H9 (cell line): ENCODE measurements around the gene SLC9A5. TPM values are rescaled to one million over a fixed set of nuclear protein-coding genes. Genes with fewer than 3 reads are reported as not detected.

ENCODE experiments used
- DNase-seq: peaks from one replicate; pipeline ENCODE4 v3.0.0-alpha.2; 2017
- H2AFZ ChIP-seq: one replicate; pipeline ENCODE4 v1.6.1; 2013; ENCODE audit warnings: mild to moderate bottlenecking, low read length, control low read depth, moderate library complexity
- H2AK5ac ChIP-seq: 2 replicates; pipeline ENCODE4 v1.6.1; 2013; ENCODE audit warnings: low read length, control low read depth, mixed read lengths; ENCODE audit not compliant: insufficient read length
- H2BK120ac ChIP-seq: one replicate; pipeline ENCODE4 v1.6.1; 2013; ENCODE audit warnings: low read depth, mild to moderate bottlenecking, low read length, control low read depth, inconsistent platforms; ENCODE audit not compliant: poor library complexity, severe bottlenecking
- H2BK12ac ChIP-seq: 2 replicates; pipeline ENCODE4 v1.6.1; 2013; ENCODE audit warnings: low read length, control low read depth, mixed read lengths, low read depth; ENCODE audit not compliant: insufficient read length
- H2BK15ac ChIP-seq: 2 replicates; pipeline ENCODE4 v1.6.1; 2013; ENCODE audit warnings: low read depth, low read length, control low read depth
- H2BK20ac ChIP-seq: one replicate; pipeline ENCODE4 v1.6.1; 2013; ENCODE audit warnings: low read depth, mild to moderate bottlenecking, low read length, control low read depth, inconsistent platforms; ENCODE audit not compliant: poor library complexity, severe bottlenecking
- H2BK5ac ChIP-seq: 2 replicates; pipeline ENCODE4 v1.6.1; 2013; ENCODE audit warnings: low read length, control low read depth, mixed read lengths; ENCODE audit not compliant: insufficient read length
- H3K14ac ChIP-seq: 2 replicates; pipeline ENCODE4 v1.6.1; 2013; ENCODE audit warnings: low read length, control low read depth; ENCODE audit not compliant: insufficient read depth
- H3K18ac ChIP-seq: 2 replicates; pipeline ENCODE4 v1.6.1; 2013; ENCODE audit warnings: low read depth, mild to moderate bottlenecking, mixed read lengths, low read length, control low read depth; ENCODE audit not compliant: insufficient read length
- H3K23ac ChIP-seq: 2 replicates; pipeline ENCODE4 v1.6.1; 2013; ENCODE audit warnings: low read length, control low read depth, mixed read lengths, low read depth; ENCODE audit not compliant: insufficient read length
- H3K23me2 ChIP-seq: 2 replicates; pipeline ENCODE4 v1.6.1; 2013; ENCODE audit warnings: low read depth, mild to moderate bottlenecking, mixed read lengths, low read length, control low read depth; ENCODE audit not compliant: insufficient read length, poor library complexity, severe bottlenecking
- H3K27ac ChIP-seq: 2 replicates; pipeline ENCODE4 v1.5.1; 2013; ENCODE audit warnings: low read length, control low read depth, mixed read lengths, low read depth; ENCODE audit not compliant: insufficient read length
- H3K27me3 ChIP-seq: 2 replicates; pipeline ENCODE4 v1.6.1; 2013; ENCODE audit warnings: low read length, control low read depth, inconsistent platforms; ENCODE audit not compliant: insufficient read depth
- H3K4ac ChIP-seq: 2 replicates; pipeline ENCODE4 v1.6.1; 2013; ENCODE audit warnings: low read depth, mild to moderate bottlenecking, control low read depth, inconsistent platforms, low read length, moderate library complexity
- H3K4me1 ChIP-seq: 2 replicates; pipeline ENCODE4 v1.6.1; 2013; ENCODE audit warnings: low read length, control low read depth, inconsistent platforms; ENCODE audit not compliant: insufficient read depth
- H3K4me2 ChIP-seq: 2 replicates; pipeline ENCODE4 v1.6.1; 2013; ENCODE audit warnings: low read length, control low read depth, mixed read lengths; ENCODE audit not compliant: insufficient read length, insufficient read depth
- H3K56ac ChIP-seq: 2 replicates; pipeline ENCODE4 v1.6.1; 2013; ENCODE audit warnings: low read depth, mild to moderate bottlenecking, mixed read lengths, low read length, control low read depth; ENCODE audit not compliant: insufficient read length
- H3K79me1 ChIP-seq: 2 replicates; pipeline ENCODE4 v1.6.1; 2013; ENCODE audit warnings: low read depth, mild to moderate bottlenecking, moderate library complexity, low read length, control low read depth, inconsistent platforms; ENCODE audit not compliant: insufficient read depth, poor library complexity, severe bottlenecking
- H3K79me2 ChIP-seq: 2 replicates; pipeline ENCODE4 v1.6.1; 2013; ENCODE audit warnings: low read length, control low read depth, inconsistent platforms; ENCODE audit not compliant: insufficient read depth
- H3K9ac ChIP-seq: 2 replicates; pipeline ENCODE4 v1.6.1; 2013; ENCODE audit warnings: low read length, control low read depth, mixed read lengths; ENCODE audit not compliant: insufficient read length; ENCODE audit errors: extremely low read depth
- H3K9me3 ChIP-seq: one replicate; pipeline ENCODE4 v1.6.1; 2013; ENCODE audit warnings: low read depth, low read length, inconsistent platforms; ENCODE audit not compliant: control insufficient read depth
- H3T11ph ChIP-seq: one replicate; pipeline ENCODE4 v1.6.1; 2013; ENCODE audit warnings: mild to moderate bottlenecking, low read length, control low read depth, inconsistent platforms
- H4K20me1 ChIP-seq: one replicate; pipeline ENCODE4 v1.6.1; 2013; ENCODE audit not compliant: control insufficient read depth, insufficient read length, insufficient read depth
- H4K5ac ChIP-seq: 2 replicates; pipeline ENCODE4 v1.6.1; 2013; ENCODE audit warnings: low read depth, mild to moderate bottlenecking, mixed read lengths, low read length, control low read depth; ENCODE audit not compliant: insufficient read length
- H4K8ac ChIP-seq: replicated peaks from 2 replicates; pipeline ENCODE4 v1.6.1; 2013; ENCODE audit warnings: low read length, control low read depth, mixed read lengths, low read depth; ENCODE audit not compliant: insufficient read length
- H4K91ac ChIP-seq: 2 replicates; pipeline ENCODE4 v1.6.1; 2013; ENCODE audit warnings: low read depth, mild to moderate bottlenecking, moderate library complexity, mixed read lengths, low read length, control low read depth; ENCODE audit not compliant: insufficient read length
- H3K27ac Mint-ChIP-seq, 3 experiments: 2 replicates in 2 of 3; 3 replicates in 1 of 3; pipeline ENCODE4 v1.8.0; 2020 to 2021; ENCODE audit warnings: mixed read lengths in 3 of 3, mild to moderate bottlenecking in 1 of 3, moderate library complexity in 1 of 3
- H3K27me3 Mint-ChIP-seq: 2 replicates; pipeline ENCODE4 v1.8.0; 2021; ENCODE audit warnings: low read depth, mild to moderate bottlenecking, moderate library complexity, mixed read lengths
- H3K36me3 Mint-ChIP-seq, 3 experiments: 2 replicates in 2 of 3; 3 replicates in 1 of 3; pipeline ENCODE4 v1.8.0; 2020 to 2021; ENCODE audit warnings: low read depth in 3 of 3, mixed read lengths in 3 of 3; ENCODE audit not compliant: insufficient read depth in 1 of 3
- H3K4me1 Mint-ChIP-seq, 2 experiments: 2 replicates each; pipeline ENCODE4 v1.8.0; 2020; ENCODE audit warnings: mixed read lengths in 2 of 2
- H3K4me3 Mint-ChIP-seq, 2 experiments: 2 replicates in 1 of 2; 3 replicates in 1 of 2; pipeline ENCODE4 v1.8.0; 2020 to 2021; ENCODE audit warnings: mild to moderate bottlenecking in 2 of 2, mixed read lengths in 2 of 2, moderate library complexity in 1 of 2
- H3K9me3 Mint-ChIP-seq, 2 experiments: 2 replicates in 1 of 2; 3 replicates in 1 of 2; pipeline ENCODE4 v1.8.0; 2020; ENCODE audit warnings: mild to moderate bottlenecking in 2 of 2, mixed read lengths in 2 of 2, moderate library complexity in 1 of 2
- WGBS: extraction: QIAGEN DNeasy Blood & Tissue Kit; methylation state at CpG from one replicate; pipeline ENCODE4 v1.1.7; 2013; ENCODE audit warnings: missing lambda C conversion rate, low lambda C conversion rate, mixed read lengths; ENCODE audit not compliant: insufficient read length; ENCODE audit errors: extremely low coverage; 5-methylcytosine and 5-hydroxymethylcytosine counted together
- total RNA-seq: library from RNA; stranded (reverse); gene quantifications from 2 replicates; pipeline ENCODE4 v1.2.1, GENCODE V29; 2021
- TF ChIP-seq, protein P1 (sequence below): fragments of 200-600 bp; sonication (generic); conservative IDR thresholded peaks from 3 replicates; pipeline ENCODE4 v1.8.0; 2021; ENCODE audit warnings: antibody characterized with exemption, mild to moderate bottlenecking

Gene SLC9A5
- total RNA-seq, 1 experiment from 2014 or later: 9.1 TPM

- no peak overlapping the region for H2AK5ac ChIP-seq
- DNase-seq: peak; percentile 91
- H3K9me3 Mint-ChIP-seq: no peaks in the 10 kb centered on the region
- H3K14ac ChIP-seq: no peak overlapping the region; the same call in 1 of the 2 replicates
- peaks cover 10% of the 10 kb centered on the region for H3K27me3 Mint-ChIP-seq
- no peaks in the 10 kb centered on the region for H3K79me2 ChIP-seq
- no peak overlapping the region for H2BK20ac ChIP-seq
- H3K4me1 ChIP-seq: no peaks in the 10 kb centered on the region
- no peak overlapping the region for H3T11ph ChIP-seq
- no peak overlapping the region for H2AFZ ChIP-seq
- WGBS: no CpG with 5 or more reads among the region's 34 CpGs
- no peak overlapping the region for H3K18ac ChIP-seq
- 0 out of 4 replicates have a peak, but pooled peaks cover 0 to 2% of the 10 kb centered on the region in 2 experiments for H3K4me1 Mint-ChIP-seq
- peaks cover 0 to 7% (median 0%) of the 10 kb centered on the region in 3 experiments; a peak in 2 of 7 replicates for H3K36me3 Mint-ChIP-seq
- H4K91ac ChIP-seq: no peak overlapping the region
- H3K79me1 ChIP-seq: no peaks in the 10 kb centered on the region
- no peak overlapping the region for H3K27ac Mint-ChIP-seq
- no peak overlapping the region for H2BK15ac ChIP-seq
- H3K4ac ChIP-seq: no peak overlapping the region
- H2BK5ac ChIP-seq: no peak overlapping the region
- H4K8ac ChIP-seq: no peak overlapping the region
- no peak overlapping the region for H3K9ac ChIP-seq
- no peak overlapping the region for H3K4me3 Mint-ChIP-seq
- no peak overlapping the region for H3K23ac ChIP-seq
- TF ChIP-seq, protein P1, sequence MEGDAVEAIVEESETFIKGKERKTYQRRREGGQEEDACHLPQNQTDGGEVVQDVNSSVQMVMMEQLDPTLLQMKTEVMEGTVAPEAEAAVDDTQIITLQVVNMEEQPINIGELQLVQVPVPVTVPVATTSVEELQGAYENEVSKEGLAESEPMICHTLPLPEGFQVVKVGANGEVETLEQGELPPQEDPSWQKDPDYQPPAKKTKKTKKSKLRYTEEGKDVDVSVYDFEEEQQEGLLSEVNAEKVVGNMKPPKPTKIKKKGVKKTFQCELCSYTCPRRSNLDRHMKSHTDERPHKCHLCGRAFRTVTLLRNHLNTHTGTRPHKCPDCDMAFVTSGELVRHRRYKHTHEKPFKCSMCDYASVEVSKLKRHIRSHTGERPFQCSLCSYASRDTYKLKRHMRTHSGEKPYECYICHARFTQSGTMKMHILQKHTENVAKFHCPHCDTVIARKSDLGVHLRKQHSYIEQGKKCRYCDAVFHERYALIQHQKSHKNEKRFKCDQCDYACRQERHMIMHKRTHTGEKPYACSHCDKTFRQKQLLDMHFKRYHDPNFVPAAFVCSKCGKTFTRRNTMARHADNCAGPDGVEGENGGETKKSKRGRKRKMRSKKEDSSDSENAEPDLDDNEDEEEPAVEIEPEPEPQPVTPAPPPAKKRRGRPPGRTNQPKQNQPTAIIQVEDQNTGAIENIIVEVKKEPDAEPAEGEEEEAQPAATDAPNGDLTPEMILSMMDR: peak; percentile 79
- H2BK12ac ChIP-seq: no peak overlapping the region
- H3K4me2 ChIP-seq: no peak overlapping the region
- H3K23me2 ChIP-seq: no peaks in the 10 kb centered on the region
- H2BK120ac ChIP-seq: no peak overlapping the region
- no peaks in the 10 kb centered on the region for H3K27me3 ChIP-seq
- H4K20me1 ChIP-seq: no peaks in the 10 kb centered on the region
- no peaks in the 10 kb centered on the region for H3K9me3 ChIP-seq
- no peak overlapping the region for H3K56ac ChIP-seq
- H4K5ac ChIP-seq: no peak overlapping the region
- H3K27ac ChIP-seq: no peak overlapping the region
Measured at GRCh38 chr16:67284699-67285646, 36.2 kb downstream of the SLC9A5 start.
